Panc1 (cell line): ENCODE results near the gene TMEM131.

ENCODE experiments used
- CTCF ChIP-seq: fragments of 450-650 bp; IDR thresholded peaks from 2 replicates; pipeline ENCODE4 v1.5.1; 2017; ENCODE audit warnings: mild to moderate bottlenecking
- POLR2AphosphoS5 ChIP-seq: IDR thresholded peaks from 2 replicates; pipeline ENCODE4 v1.6.1; 2012; ENCODE audit warnings: mild to moderate bottlenecking, low read depth, low read length, moderate library complexity
- REST ChIP-seq, 2 experiments: IDR thresholded peaks; 2 replicates each; pipeline ENCODE4 v1.6.1; 2011 to 2012; ENCODE audit warnings: low read depth in 2 of 2, control low read depth in 1 of 2, low read length in 1 of 2, mild to moderate bottlenecking in 1 of 2, moderate library complexity in 1 of 2; ENCODE audit not compliant: insufficient read depth in 1 of 2
- SIN3A ChIP-seq: IDR thresholded peaks from 2 replicates; pipeline ENCODE4 v1.6.1; 2012; ENCODE audit warnings: low read depth, mild to moderate bottlenecking, low read length, moderate library complexity, borderline replicate concordance; ENCODE audit not compliant: insufficient read depth
- TCF7L2 ChIP-seq: IDR thresholded peaks from 2 replicates; pipeline ENCODE4 v1.6.1; 2011; ENCODE audit warnings: mild to moderate bottlenecking, low read depth, low read length, inconsistent platforms

DNA sequence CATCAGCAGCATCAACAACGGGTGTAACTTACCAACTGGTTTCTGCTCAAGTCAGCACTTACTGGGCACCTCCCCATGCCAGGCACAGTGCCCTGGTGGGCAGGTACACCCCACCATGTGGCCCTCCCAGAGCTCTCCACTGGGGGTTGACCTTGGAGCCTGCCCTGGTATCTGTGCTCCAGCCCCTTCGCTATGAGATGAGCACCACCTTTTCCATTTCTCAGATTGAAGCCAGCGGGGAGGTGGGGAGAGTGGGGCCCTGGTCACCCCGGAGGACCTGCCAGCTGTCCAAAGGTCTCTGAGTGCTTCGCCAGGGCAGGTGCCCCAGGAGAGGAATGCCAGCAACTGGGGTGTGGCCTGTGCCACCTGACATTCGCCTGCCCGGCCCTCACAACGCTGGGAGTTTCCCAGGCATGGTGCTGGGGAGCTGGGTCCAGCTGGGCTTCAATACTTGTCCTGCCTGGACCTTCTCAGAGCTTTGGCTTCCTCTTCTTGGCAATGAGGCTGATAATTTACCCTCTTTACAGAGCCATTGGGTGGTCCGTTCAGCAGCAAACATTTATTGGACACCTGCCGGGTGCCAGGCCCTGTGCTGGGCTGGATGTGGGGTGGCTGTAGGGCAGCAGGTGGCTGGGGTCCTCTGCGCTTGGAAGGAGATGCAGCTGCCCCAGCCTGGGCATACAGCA is 288.2 kb downstream of the TMEM131 start:
- TF ChIP-seq CTCF, result no peak
- no peak for TF ChIP-seq SIN3A
- no peak for TF ChIP-seq POLR2AphosphoS5
- TF ChIP-seq REST (IDR thresholded peaks at IDR 0.05; ENCODE audit: insufficient read depth in 1 of 2, low read depth in 2 of 2, low read length in 1 of 2), result no peak
- no peak for TF ChIP-seq TCF7L2
